A375 (cell line): ENCODE data around the gene AMIGO1. TPM values are rescaled to one million over a fixed set of nuclear protein-coding genes. Genes with fewer than 3 reads are reported as not detected.

Experiments used
- total RNA-seq: library from RNA; depleted of rRNA; stranded (reverse); fragments of >200 nt; shearing (Covaris generic); gene quantifications from 2 replicates; pipeline ENCODE4 v1.2.3, GENCODE V29; 2014; rRNA removed

Gene AMIGO1
- total RNA-seq, result 3.0 and 3.7 TPM in 2 replicates

GRCh38 chr1:109509176-109510134, at the start of gene AMIGO1:
AMIGO1 (minus strand) TSS chr1:109509727; CDS start chr1:109508912, 815 bp downstream.

DNA sequence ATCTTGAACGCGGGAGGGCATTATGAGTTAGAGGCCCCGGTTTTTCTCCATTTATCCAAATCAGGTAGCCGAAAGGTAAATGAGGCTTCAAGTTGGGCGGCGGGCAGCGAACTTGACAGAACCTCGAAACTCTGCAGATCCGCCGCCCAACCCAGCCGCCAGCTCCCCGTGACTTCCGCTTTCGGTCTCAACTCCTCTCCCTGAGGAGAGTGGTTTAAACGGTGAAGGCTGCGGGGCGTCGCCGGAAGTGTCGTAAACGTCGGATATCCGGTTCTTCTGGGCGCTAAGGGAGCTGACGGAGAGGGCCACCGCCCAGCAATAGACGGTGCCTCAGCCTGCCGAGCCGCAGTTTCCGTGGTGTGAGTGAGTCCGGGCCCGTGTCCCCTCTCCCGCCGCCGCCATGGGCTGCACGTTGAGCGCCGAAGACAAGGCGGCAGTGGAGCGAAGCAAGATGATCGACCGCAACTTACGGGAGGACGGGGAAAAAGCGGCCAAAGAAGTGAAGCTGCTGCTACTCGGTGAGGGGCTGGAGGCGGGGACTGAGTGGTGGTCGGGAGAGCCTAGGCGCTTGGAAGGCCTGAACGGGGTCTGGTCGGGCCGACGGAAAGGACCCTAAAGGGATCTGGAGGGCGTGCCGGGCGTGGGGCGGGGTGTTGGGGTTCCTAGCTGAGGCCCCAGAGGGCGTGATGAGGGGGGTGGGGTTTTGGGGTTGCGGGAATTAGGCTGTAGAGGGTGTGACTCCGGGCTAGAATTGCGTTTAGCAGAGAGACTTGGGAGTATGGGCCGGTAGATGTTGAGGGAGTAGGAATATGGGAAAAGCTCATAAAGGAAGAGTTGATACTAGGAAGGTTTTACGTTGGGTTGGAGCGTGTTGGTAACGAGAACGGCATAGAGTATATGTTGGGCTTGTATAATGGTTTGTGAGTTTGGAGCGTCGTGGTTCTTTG, 39.1 kb upstream of the AMIGO1 start, which contains the start of gene GNAI3:
GNAI3 (plus strand) TSS at position 295 of the 947 bp plus-strand sequence; CDS start at position 401, 106 bp downstream.

DNA sequence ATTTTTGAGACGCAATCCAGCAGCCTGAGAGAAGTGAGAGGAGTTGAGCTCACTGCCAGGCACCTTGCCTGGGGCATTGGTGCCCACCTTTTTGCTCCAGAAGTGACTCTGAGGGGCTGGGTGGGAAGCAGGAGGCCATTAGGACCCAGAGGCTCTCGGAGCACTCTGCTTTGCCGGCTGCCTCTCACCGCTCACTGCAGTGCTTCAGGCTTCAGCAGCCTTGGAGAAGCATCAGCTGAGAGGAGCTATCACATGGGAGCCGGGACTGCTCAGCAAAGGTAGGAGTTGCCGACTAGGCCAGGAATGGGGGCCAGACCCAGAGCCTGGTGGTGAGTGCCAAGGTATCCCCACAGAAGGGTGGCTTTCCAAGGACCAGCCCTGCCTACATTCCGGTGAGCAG, 30.1 kb upstream of the AMIGO1 start, which contains the start of gene GPR61:
GPR61 (plus strand) TSS at position 197 of the 400 bp plus-strand sequence. CDS start 3,151 bp downstream, outside the sequence.

GRCh38 chr1:109493805-109494539, 15.6 kb downstream of the AMIGO1 start, which contains the start of gene CYB561D1:
CYB561D1 (plus strand) TSS chr1:109494094; CDS start chr1:109494140, 46 bp downstream.

DNA sequence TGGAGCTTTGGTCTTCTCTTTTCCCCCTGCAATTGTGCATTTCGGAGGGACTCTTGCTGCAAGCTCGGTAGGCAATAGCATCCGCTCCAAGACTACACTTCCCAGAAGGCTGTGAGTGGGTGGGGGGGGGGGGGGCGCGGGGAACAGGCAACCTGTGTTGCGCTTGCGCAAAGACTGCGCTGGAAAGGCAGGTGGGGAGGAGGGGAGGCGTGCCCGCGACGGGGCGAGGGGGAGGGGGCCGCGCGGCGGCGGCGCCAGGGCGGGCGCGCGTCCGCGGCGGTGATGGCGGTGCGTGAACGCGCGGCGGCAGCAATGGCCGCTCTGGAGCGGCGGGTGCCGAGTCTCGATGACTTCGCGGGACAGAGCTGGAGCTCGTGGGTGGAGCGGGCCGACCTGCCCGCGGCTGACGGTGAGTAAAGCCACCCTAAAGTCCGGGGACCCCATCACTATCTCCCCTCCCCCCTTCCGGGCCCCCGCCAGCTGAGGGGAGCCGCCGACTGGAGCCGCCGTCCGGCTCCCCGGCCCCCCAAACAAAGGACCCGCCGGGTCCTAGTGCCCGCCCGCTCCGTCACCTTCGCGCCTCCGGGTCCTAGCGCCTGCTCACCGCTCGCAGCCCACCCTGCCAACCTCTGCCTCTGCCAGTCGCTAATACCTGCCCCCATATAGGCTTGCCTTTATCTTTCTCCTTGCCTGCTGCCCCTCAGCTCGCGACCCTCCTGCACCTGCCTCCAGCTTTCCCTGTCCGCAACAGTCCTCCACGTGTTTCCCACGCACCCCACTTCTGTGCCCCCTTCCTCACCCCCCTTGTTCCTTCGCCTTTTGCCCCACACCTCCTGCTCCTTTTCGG, 25.6 kb downstream of the AMIGO1 start, which contains the start of gene ATXN7L2:
ATXN7L2 (plus strand) TSS at position 234 of the 847 bp plus-strand sequence; CDS start at position 283, 49 bp downstream.

DNA sequence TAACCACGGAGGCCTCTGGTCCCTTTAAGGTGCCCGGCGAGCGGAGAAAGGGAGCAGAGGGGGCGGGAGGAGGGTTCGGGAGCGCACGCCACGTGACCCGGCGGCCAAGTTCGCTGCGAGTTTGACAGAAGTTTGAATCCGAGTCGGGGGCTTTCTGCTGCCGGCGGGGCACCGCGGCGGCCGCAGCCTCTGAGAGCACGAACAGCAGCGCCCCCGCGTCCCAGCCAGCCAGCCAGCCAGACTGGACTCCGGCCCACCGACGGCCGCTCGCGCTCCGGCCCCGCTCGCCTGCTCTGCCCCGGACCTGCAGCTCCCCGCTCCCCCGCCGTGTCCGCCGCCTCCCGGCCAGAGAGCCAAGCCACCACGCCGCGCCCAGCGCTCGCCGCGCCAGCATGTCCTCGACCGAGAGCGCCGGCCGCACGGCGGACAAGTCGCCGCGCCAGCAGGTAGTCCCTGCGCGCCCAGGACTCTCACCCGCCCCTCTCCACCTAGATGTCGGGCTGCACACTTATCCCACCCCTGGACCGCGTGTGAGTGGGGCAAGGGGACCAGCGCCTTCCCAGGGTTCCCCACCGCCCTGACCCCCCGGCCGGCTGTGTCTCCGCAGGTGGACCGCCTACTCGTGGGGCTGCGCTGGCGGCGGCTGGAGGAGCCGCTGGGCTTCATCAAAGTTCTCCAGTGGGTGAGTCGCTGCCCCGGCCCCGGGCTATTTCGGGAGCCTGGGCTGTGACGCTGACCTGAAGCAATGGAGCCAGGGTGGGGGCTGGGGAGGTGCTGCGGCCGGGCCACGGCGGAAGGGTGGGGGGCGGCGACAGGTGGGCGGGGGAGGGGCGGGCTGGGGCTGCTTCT, 42.9 kb downstream of the AMIGO1 start, which contains the start of gene SYPL2:
SYPL2 (plus strand) TSS at position 95 of the 849 bp plus-strand sequence; CDS start at position 393, 298 bp downstream.

Other genes with a start within 250 kb of the AMIGO1 start
- 33.0 and 33.9 TPM in 2 replicates for gene PSRC1, start 226.6 kb downstream of the AMIGO1 start, total RNA-seq
- gene MYBPHL, start 202.7 kb downstream of the AMIGO1 start, total RNA-seq, result 0.48 TPM in 1 of 2 replicates, not detected in the other
- gene SORT1, start 111.8 kb downstream of the AMIGO1 start, total RNA-seq, result 5.1 and 5.4 TPM in 2 replicates
- 55.5 and 62.2 TPM in 2 replicates for gene PSMA5, start 83.3 kb downstream of the AMIGO1 start, total RNA-seq
- 0.29 and 0.30 TPM in 2 replicates for gene SYPL2, start 43.2 kb downstream of the AMIGO1 start, total RNA-seq
- 16.2 and 20.7 TPM in 2 replicates for gene ATXN7L2, start 25.8 kb downstream of the AMIGO1 start, total RNA-seq
- gene CYB561D1, start 15.6 kb downstream of the AMIGO1 start, total RNA-seq, result 2.9 and 3.1 TPM in 2 replicates
- not detected in 2 replicates for gene GPR61, start 30.1 kb upstream of the AMIGO1 start, total RNA-seq
- gene GNAI3, start 38.9 kb upstream of the AMIGO1 start, total RNA-seq, result 6.8 and 7.1 TPM in 2 replicates
- gene GNAT2, start 109.9 kb upstream of the AMIGO1 start, total RNA-seq, result 0.34 TPM in 1 of 2 replicates, not detected in the other
- gene AMPD2, start 110.1 kb upstream of the AMIGO1 start, total RNA-seq, result 107 and 128 TPM in 2 replicates
- 14.6 and 20.6 TPM in 2 replicates for gene GSTM4, start 146.4 kb upstream of the AMIGO1 start, total RNA-seq
- 2.9 and 5.3 TPM in 2 replicates for gene GSTM2, start 158.3 kb upstream of the AMIGO1 start, total RNA-seq
- 10.0 and 19.7 TPM in 2 replicates for gene GSTM1, start 178.1 kb upstream of the AMIGO1 start, total RNA-seq
- not detected in 2 replicates for gene GSTM5, start 202.5 kb upstream of the AMIGO1 start, total RNA-seq
- gene GSTM3, start 231.3 kb upstream of the AMIGO1 start, total RNA-seq, result 20.8 and 31.4 TPM in 2 replicates